ENCODE data around the gene DYNLRB2. TPM values are rescaled to one million over a fixed set of nuclear protein-coding genes. Genes with fewer than 3 reads are reported as not detected.
A peak's percentile ranks its signal among the peaks of the same experiment; 100 is the strongest.

DYNLRB2 gene
- total and polyA plus RNA-seq, 7 donors, result 0.22 to 0.27 TPM; not detected in 5

GRCh38 chr16:80517846-80518245 is 22.9 kb upstream of the DYNLRB2 start:
- intact Hi-C loops (cut with DNase I), result no loop called here
- Histone ChIP-seq H3K36me3 (ENCODE audit: insufficient read depth in 1 of 2, low read depth in 1 of 2) (no peaks in the 10 kb centered on the region), H3K4me3 (no peak overlapping the region), H3K9me3 (no peaks in the 10 kb centered on the region), H3K27ac (no peak overlapping the region), H3K27me3 (ENCODE audit: insufficient read depth in 3 of 3, low read length in 2 of 3) (peaks cover 0 to 2% (median 0%) of the 10 kb centered on the region in 3 donors), H3K4me1 (no peaks in the 10 kb centered on the region)
- no peak for TF ChIP-seq CTCF (IDR thresholded peaks at IDR 0.05)
- DNase-seq, result no peak
- WGBS, 3 donors, result 89 to 95% (median 91%) methylated on average over 2 of the region's 2 CpGs
- no peak for ATAC-seq

- H3K9me3 ChIP-seq, result no peaks in the 10 kb centered on the region
- WGBS, 3 donors, result 36 to 45% (median 38%) methylated on average over 7 of the region's 7 CpGs
- H3K27ac ChIP-seq, result no peak overlapping the region
- H3K27me3 ChIP-seq (ENCODE audit: insufficient read depth in 3 of 3, low read length in 2 of 3), result peaks cover 0 to 2% (median 0%) of the 10 kb centered on the region in 3 donors
- H3K36me3 ChIP-seq (ENCODE audit: insufficient read depth in 1 of 2, low read depth in 1 of 2), result no peaks in the 10 kb centered on the region
- H3K4me3 ChIP-seq, result no peak overlapping the region
- ATAC-seq (no peak), DNase-seq (no peak)
- no peak for TF ChIP-seq CTCF (IDR thresholded peaks at IDR 0.05)
- H3K4me1 ChIP-seq, result no peaks in the 10 kb centered on the region
- intact Hi-C loops (cut with DNase I), result no loop called here
These were observed 22.4 kb upstream of the DYNLRB2 start for GRCh38 chr16:80518436-80518835.

GRCh38 chr16:80519189-80519588 is 21.6 kb upstream of the DYNLRB2 start:
- TF ChIP-seq CTCF (IDR thresholded peaks at IDR 0.05), result no peak
- Histone ChIP-seq H3K36me3 (ENCODE audit: insufficient read depth in 1 of 2, low read depth in 1 of 2) (no peaks in the 10 kb centered on the region), H3K27me3 (ENCODE audit: insufficient read depth in 3 of 3, low read length in 2 of 3) (peaks cover 0 to 2% (median 0%) of the 10 kb centered on the region in 3 donors), H3K4me3 (no peak overlapping the region), H3K9me3 (no peaks in the 10 kb centered on the region), H3K27ac (no peak overlapping the region), H3K4me1 (no peaks in the 10 kb centered on the region)
- WGBS, 3 donors, result 56 to 64% (median 64%) methylated on average over 3 of the region's 3 CpGs
- DNase-seq (no peak), ATAC-seq (no peak)
- intact Hi-C loops (cut with DNase I), result no loop called here

GRCh38 chr16:80525420-80525819 is 15.4 kb upstream of the DYNLRB2 start:
- no peak for TF ChIP-seq CTCF (IDR thresholded peaks at IDR 0.05)
- H3K9me3 ChIP-seq, result no peaks in the 10 kb centered on the region
- H3K36me3 ChIP-seq (ENCODE audit: insufficient read depth in 1 of 2, low read depth in 1 of 2), result no peaks in the 10 kb centered on the region
- DNase-seq, result no peak
- no peak for ATAC-seq
- no peaks in the 10 kb centered on the region for H3K4me1 ChIP-seq
- 83 to 89% (median 88%) methylated on average over 4 of the region's 4 CpGs for WGBS, 3 donors
- H3K27ac ChIP-seq, result no peak overlapping the region
- intact Hi-C loops (cut with DNase I), result no loop called here
- H3K4me3 ChIP-seq, result no peak overlapping the region
- H3K27me3 ChIP-seq (ENCODE audit: insufficient read depth in 3 of 3, low read length in 2 of 3), result peaks cover 0 to 4% (median 0%) of the 10 kb centered on the region in 3 donors

GRCh38 chr16:80526418-80527061 is 14.3 kb upstream of the DYNLRB2 start:
- TF ChIP-seq CTCF (IDR thresholded peaks at IDR 0.05), result peak; percentile 90
- Histone ChIP-seq H3K9me3 (no peaks in the 10 kb centered on the region), H3K36me3 (ENCODE audit: insufficient read depth in 1 of 2, low read depth in 1 of 2) (no peaks in the 10 kb centered on the region), H3K27me3 (ENCODE audit: insufficient read depth in 3 of 3, low read length in 2 of 3) (peaks cover 0 to 4% (median 0%) of the 10 kb centered on the region in 3 donors), H3K27ac (no peak overlapping the region), H3K4me1 (no peaks in the 10 kb centered on the region), H3K4me3 (no peak overlapping the region)
- 23 to 33% (median 25%) methylated on average over 6 of the region's 6 CpGs for WGBS, 3 donors
- intact Hi-C loops (cut with DNase I), result no loop called here
- DNase-seq (peak in 1 of 2 donors; percentile 30), ATAC-seq (peak in 2 of 4 donors; percentile 63 to 72)
